Stimulated activated CD8-positive, alpha-beta memory T cell treated with anti-CD3 and anti-CD28 coated beads, Interleukin-15, amount 100 ng/mL, for 4 hours (primary cell): ENCODE results near the gene SCRN3.
"Not testable (repeated sequence)": the region's sequence is repeated elsewhere in the genome, so short reads cannot be mapped to it uniquely, and the experiment has no call there.

Experiments
- DNase-seq, 2 donors: peaks; one replicate each; pipeline ENCODE4 v3.0.0-alpha.2; 2020; ENCODE audit warnings: low read depth in 2 of 2

The SCRN3 gene, protein sequence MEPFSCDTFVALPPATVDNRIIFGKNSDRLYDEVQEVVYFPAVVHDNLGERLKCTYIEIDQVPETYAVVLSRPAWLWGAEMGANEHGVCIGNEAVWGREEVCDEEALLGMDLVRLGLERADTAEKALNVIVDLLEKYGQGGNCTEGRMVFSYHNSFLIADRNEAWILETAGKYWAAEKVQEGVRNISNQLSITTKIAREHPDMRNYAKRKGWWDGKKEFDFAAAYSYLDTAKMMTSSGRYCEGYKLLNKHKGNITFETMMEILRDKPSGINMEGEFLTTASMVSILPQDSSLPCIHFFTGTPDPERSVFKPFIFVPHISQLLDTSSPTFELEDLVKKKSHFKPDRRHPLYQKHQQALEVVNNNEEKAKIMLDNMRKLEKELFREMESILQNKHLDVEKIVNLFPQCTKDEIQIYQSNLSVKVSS

DNA sequence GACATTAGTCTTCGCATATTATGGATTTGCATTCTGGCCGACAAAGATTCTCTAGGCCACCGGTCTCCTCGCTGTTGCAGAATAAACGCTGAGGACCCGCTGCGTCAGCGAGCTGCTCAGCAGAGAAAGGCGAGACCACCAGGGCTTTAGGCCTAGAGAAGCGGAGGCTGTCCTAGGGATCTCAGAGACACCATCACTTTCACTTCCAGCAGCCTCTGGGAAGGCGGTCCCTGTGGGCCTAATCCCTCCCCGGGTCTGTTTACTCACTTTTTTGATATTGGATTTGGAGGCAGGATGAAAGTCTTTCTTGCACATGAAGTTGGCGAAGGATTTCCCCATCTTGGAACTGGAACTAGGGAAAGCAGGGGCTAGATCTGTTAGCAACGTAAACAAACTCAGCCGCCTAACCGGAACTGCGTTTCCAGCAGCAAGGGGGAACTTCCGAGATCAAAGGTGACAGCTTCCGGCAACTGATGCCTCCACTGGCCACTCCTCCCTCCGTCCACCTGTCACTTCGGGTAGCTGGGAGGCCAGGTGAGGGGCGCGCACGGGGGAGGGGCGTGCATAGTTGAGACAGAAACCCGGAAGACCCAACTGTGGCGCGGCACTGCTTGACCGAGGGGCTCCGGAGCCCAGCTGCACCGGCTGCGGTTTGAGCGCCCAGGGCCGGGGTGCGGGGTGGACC is at the start of gene SCRN3:
Gene SCRN3 (plus strand): TSS at position 447 of the 685 bp plus-strand sequence. CDS start 2,554 bp downstream, outside the sequence.
- peak; percentile 46 to 63 for DNase-seq

DNA sequence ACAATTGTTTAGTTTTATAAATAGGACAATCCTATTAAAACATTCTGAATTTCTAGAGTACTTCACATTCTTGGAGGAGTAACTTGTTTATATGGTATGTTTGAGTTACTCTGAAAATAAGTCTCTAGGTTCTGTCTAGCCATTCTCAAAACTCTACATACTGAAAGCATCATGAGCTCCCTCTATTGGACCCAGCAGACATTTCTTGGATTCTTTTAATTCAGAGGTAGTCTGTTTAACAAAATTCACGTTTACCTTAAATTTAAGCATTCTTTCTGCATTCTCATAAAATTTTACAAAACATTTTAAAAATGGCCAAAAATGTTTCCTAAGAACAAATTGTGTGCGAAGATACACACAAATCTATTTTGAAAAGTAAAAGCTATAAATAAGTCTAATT is 45.5 kb upstream of the SCRN3 start:
- no peak for DNase-seq

DNA sequence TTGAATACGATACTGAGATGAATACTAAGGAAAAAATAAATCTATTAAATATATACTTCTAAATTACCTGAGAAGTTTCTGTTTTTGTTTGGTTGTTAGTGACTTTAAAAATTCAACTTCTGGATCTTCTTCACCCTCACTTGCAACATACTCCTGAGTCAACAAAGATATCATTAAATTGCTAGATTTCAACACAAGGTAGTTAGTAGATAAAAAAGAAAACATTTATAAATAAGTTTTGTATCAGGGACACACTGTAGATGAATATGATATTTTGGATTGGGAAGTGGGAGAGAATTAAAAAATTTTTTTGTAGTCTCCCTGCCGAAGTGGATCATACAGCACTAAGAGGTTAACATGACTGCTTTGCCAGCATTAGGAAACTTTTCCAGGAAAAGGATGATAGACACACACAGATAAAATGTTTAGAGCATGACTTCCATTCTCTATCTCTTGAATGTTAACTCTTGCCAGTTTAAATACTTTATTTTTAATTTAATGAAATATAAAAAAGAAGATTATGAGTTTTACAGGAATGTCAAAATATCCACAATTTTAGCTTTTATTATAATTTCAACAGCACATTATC is 44.8 kb upstream of the SCRN3 start:
- no peak for DNase-seq

DNA sequence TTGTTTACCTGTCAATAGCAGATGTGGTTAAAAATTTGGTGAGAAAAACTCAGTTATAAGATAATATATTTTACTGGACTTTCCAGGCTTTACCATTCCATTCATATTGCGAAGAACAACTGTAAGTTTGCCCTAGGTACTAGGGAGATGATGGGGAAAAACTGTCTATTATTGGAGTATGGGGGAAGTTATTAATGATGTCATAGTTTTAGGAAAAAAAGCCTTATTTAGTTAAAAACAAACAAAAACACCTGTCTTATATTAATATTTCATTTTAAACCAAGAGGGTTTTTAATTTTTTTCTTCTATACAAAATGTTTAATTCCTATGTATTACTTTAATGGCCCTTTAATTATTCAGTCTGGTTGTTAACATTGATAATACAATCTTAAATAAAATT is 42.5 kb upstream of the SCRN3 start:
- DNase-seq, result no peak

DNA sequence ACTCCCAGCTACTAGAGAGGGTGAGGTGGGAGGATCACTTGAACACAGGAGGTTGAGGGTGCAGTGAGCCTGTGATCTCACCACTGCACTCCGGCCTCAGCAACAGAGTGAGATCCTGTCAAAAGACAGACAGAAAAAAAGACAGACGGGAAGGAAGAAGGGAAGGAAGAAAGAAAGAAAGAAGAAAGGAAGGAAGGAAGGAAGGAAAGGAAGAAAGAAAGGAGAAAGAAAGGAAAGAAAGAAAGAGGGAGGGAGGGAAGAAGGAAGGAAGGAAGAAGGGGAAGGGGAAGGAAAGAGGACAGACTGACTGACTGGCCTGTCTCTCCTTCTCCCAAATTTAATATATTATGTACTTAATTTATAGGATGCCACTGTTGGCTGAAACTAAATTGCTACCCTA is 39.2 kb upstream of the SCRN3 start:
- DNase-seq, result no peak

DNA sequence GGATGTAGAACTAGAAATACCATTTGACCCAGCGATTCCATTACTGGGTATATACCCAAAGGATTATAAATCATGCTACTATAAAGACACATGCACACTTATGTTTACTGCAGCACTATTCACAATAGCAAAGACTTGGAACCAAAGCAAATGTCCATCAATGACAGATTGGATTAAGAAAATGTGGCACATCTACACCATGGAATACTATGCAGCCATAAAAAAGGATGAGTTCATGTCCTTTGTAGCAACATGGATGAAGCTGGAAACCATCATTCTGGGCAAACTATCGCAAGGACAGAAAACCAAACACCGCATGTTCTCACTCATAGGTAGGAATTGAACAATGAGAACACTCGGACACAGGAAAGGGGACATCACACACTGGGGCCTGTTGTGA is 35.9 kb upstream of the SCRN3 start:
- not testable (repeated sequence) for DNase-seq

DNA sequence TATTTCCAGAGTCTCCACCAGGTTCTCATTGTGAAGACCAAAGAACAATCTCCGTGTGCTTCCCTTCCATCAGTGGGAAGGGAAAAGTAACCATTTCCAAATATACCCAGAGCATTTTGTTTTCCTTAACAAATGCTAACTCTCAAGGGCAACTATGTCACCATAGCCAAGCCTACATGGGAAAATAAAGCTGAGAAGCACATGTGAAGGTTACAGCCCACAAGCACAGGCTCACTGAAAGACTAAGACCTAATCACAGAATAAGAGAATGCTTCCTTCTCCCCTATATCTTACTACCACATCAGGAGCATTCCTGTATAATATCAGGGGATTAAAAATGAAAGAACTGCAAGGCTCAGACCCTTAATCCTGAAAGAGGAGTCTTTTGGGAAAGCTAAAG is 32.6 kb upstream of the SCRN3 start:
- DNase-seq, result no peak

DNA sequence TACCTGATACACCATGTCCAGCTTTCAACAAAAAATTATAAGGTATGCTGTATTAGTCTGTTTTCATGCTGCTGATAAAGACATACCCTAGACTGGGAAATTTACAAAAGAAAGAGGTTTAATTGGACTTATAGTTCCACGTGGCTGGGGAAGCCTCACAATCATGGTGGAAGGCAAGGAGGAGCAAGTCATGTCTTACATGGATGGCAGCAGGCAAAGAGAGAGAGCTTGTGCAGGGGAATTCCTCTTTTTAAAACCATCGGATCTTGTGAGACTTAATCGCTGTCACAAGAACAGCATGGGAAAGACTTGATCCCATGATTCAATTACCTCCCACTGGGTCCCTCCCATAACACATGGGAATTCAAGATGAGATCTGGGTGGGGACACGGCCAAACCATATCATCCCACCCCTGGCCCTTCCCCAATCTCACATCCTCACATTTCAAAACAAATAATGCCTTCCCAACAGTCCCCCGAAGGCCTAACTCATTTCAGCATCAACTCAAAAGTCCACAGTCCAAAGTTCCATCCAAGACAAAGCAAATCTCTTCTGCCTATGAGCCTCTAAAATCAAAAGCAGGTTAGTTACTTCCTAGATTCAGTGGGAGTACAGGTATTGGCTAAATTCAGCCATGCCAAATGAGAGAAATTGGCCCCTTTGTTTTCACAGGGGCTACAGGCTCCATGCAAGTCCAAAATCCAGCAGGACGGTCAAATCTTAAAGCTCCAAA is 31.9 kb upstream of the SCRN3 start:
- not testable (repeated sequence) for DNase-seq

DNA sequence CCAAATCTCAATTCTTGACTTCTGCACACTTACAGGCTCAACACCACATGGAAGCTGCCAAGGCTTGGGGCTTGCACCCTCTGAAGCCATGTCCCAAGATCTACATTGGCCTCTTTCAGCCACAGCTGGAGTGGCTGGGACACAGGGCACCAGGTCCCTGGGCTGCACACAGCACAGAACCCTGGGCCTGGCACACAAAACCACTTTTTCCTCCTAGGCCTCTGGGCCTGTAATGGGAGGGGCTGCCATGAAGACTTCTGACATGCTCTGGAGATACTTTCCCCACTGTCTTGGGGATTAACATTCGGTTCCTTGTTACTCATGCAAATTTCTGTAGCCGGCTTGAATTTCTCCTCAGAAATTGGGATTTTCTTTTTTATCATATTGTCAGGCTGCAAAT is 30.9 kb upstream of the SCRN3 start:
- DNase-seq, result no peak

DNA sequence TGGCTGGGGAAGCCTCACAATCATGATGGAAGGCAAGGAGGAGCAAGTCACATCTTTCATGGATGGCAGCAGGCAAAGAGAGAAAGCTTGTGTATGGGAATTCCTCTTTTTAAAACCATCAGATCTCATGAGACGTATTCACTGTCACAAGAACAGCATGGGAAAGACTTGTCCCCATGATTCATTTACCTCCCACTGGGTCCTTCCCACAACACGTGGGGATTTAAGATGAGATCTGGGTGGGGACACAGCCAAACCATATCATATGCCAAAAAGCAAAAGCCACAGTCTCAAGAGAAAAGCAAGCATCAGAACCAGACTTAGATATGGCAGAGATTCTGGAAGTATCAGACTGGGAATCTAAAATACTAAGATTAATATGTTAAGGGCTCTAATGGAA is 30.0 kb upstream of the SCRN3 start:
- no peak for DNase-seq

DNA sequence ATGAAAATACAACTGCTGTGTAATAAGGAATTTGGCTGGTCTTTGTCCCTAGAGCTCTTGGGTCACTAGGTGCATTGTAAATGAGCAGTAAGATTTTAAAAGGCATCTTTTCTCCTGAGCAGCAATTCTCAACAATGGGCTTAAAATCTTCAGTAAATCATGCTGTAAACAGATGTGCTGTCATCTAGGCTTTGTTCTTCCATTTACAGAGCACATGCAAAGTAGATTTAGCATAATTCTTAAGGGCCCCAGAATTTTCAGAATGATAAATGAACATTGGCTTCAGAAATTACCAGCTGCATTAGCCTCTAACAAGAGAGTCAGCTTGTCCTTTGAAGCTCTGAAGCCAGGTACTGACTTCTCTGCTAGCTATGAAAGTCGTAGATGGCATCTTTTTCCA is 26.8 kb upstream of the SCRN3 start:
- DNase-seq, result no peak

DNA sequence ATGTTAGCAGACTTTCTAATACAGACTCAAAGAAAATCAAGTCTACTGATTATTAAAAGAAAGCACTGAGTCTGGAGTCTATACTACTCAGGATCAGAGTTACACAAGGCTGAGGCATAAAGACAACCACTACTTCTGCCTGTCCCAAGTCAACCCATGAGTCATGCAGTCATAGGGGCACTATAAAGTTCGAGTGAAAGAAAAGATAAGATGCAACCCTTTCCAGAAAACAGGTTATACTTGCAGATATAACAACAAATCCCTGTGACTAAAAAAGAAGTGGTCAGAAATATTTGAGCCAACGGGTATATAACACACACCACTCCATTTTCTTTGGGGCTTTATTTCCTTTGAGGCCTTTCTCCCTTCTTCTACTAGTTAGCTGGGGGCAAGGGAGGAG is 18.6 kb upstream of the SCRN3 start:
- DNase-seq, result no peak

DNA sequence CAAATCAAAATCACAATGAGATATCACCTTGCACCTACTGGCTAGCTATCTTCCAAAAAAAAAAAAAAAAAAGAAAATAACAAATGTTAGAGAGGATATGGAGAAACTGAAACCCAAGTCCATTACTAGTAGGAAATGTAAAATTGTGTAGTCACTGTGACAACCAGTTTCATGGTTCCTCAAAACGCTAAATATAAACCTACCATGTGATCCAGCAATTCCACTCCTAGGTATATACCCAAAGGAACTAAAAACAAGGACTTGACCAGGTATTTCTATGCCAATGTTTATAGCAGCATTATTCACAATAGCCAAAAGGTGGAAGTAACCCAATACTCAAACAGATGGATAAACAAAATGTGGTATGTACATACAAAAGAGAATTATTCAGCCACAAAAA is 11.7 kb upstream of the SCRN3 start:
- DNase-seq, result no peak

DNA sequence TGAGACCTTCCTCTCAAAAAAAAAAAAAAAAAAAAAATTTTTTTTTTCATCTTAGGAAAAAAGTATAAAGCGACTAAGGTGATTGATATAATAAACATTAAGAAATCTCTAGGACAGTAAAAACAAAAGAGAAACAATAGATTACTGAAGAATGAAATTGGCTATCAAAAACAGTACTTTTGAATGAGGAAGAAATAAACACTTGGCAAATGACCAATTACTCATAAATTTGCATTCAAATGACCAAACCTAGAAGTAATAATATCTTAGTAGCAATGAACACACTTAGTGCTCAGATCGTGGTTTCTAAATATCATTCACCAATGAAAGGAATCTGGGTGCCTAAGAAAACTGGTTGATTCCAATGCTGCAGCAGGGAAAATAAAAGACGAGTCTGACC is 10.3 kb upstream of the SCRN3 start:
- no peak for DNase-seq

DNA sequence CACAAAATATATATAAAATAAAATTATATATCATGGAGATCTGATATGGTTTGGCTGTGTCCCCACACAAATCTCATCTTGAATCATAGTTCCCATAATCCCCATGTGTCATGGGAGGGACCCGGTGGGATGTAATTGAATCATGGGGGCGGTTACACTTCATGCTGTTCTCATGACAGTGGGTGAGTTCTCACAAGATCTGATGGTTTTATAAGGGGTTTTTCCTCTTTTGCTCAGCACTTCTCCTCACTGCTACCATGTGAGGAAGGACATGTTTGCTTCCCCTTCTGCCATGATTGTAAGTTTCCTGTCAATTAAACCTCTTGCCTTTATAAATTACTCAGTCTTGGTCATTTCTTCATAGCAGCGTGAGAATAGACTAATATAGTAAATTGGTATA is 6.8 kb upstream of the SCRN3 start:
- not testable (repeated sequence) for DNase-seq

DNA sequence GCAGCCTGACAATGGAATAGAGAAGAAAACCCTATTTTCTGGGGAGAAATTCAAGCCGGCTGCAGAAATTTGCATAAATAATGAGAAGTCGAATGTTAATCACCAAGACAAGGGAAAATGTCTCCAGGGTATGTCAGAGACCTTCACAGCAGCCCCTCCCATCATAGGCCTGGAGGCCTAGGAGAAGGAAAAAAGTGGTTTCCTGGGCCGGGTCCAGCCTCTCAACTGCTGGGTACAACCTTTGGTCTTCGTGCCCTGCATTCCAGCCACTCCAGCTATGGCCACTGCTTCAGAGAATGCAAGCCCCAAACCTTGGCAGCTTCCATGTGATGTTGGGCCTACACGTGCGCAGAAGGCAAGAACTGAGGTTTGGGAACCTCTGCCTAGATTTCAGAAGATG is 6.0 kb upstream of the SCRN3 start:
- DNase-seq, result no peak

DNA sequence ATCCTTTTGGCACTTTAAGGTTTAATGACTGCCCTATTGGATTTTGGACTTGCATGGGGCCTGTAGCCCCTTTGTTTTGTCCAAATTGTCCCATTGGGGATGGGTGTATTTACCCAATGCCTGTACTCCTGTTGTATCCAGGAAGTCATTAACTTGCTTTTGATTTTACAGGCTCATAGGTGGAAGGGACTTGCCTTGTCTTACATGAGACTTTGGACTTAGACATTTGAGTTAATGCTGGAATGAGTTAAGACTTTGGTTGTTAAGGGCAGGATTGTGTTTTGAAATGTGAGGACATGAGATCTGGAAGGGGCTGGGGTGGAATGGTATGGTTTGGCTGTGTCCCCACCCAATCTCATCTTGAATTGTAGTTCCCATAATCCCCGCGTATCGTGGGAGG is 5.2 kb upstream of the SCRN3 start:
- DNase-seq, result not testable (repeated sequence)

DNA sequence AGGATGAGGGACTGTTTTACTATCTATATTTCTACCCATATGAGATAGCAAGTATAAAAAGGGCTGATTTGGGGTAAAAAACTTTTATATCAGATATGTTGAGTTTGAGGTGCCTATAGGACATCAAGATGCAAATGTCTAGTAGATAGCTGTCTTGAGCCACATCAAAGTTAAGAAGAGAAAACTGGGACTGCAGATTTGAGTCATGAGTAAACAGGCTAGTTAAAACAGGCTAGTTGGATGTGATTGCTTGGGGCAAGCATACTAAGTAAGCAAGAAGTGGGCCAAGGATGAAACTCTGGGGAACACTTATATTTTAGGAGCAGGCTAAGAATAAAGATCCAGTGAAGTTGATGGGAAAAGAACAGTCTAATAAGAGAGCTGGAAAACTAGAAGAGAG is 2.8 kb upstream of the SCRN3 start:
- no peak for DNase-seq

DNA sequence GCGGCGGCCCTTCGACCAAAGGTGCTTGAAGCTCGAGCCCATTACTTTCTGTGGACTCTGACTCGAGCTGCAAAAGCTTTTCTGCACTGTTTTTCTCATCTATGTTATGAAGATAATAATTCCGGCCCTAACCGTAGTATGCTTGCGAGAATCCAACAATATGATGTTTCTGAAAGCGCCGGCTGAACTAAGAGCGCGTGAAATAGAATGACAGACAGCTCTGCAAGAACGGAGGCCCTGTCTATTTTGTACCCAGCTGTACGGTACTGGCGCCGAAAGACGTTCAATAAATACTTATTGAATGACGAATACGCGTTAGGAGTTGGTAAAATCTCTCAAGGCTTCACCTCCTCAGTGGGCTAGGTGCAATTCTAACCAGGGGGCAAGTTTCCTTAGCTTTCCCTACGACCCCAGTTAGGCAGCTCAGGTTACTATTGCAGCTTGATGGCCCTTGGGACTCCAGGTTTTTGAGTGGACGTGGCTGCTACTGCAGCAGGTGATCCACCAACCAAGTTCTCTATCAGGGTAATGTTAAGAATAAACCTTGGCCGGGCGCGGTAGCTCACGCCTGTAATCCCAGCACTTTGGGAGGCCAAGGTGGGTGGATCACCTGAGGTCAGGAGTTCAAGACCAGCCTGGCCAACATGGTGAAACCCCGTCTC is 570 bp downstream of the SCRN3 start:
- DNase-seq, result no peak

DNA sequence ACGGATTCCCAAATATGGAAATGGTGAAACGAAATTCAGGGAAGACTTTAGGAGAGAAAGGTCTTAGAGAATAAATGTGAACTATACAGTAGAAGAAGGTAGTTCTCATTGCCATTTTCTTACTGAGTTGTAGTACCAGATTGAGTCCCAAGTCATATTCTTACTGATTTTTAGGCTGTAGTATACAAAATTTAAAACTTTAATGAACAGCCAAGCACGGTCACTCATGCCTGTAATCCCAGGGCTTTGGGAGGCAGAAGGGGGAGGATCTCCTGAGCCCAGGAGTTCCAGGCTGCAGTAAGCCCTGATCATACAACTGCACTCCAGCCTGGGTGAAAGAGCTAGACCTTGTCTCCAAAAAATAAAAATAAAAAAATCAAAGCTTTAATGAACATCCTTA is 2.2 kb downstream of the SCRN3 start:
- no peak for DNase-seq

DNA sequence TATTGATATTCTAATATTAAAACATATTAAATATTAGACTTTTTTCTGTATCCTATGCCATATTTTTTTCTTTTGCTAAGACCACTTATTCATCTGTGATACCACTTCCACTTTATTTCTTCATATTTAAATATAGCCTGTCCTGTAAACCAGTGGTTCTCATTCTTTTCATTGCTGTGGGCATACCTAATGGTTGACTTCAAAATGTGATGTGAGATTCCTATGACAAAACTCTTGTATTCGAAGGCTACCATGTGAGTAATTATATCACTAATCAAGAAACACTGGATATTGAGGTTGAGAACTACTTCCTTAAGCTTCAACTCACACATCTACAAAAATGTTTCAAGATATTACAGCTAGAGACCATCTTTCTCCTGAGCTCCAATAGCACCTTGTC is 3.6 kb downstream of the SCRN3 start:
- no peak for DNase-seq

DNA sequence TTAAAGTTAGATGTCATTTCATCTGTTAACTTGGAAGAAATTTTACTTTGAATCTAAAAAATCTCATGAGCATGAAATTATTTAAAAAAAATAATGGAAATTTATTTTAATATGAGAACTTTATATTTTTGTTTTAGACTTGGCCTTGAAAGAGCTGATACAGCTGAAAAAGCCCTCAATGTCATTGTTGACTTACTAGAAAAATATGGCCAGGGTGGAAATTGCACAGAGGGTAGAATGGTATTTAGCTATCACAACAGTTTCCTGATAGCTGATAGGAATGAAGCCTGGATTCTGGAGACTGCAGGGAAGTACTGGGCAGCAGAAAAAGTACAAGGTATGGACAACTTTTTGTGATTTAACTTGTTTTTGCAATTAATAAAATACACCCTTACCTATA is 5.3 kb downstream of the SCRN3 start:
- no peak for DNase-seq
